ENCODE results near the gene P2RX3. TPM values are rescaled to one million over a fixed set of nuclear protein-coding genes. Genes with fewer than 3 reads are reported as not detected.

P2RX3 gene
- total and polyA plus RNA-seq, 2 of the 8 experiments (the other 6 are each of a cell fraction or from before 2014, with no cell fraction given) = 0.45 to 0.47 TPM

- no peaks in the 10 kb centered on the region for H3K4me1 ChIP-seq (replicated peaks in 1 of 4; ENCODE audit: control insufficient read depth in 3 of 4, insufficient read depth in 4 of 4, low read length in 3 of 4)
- WGBS, 2 experiments (ENCODE audit: extremely low coverage in 1 of 2, insufficient coverage in 1 of 2, insufficient read length in 1 of 2, insufficient replicate concordance in 2 of 2, low coverage in 1 of 2, low lambda C conversion rate in 2 of 2, missing lambda C conversion rate in 1 of 2) = 79% methylated on average over 3 of the region's 3 CpGs; no CpG with 5 or more reads in 1 of the 2 experiments
- no peak for FAIRE-seq
- no peak overlapping the region for H4K8ac ChIP-seq (ENCODE audit: extremely low read depth, insufficient read depth, low read length)
- H3K56ac ChIP-seq (replicated peaks; ENCODE audit: insufficient read length, low read depth, low read length) = no peak overlapping the region
- no peak overlapping the region for H2BK120ac ChIP-seq (replicated peaks; ENCODE audit: low read depth, low read length)
- no peak overlapping the region for H3K14ac ChIP-seq (ENCODE audit: insufficient read length)
- no peak overlapping the region for H3K18ac ChIP-seq (ENCODE audit: extremely low read depth, low read length)
- H4K91ac ChIP-seq (replicated peaks; ENCODE audit: insufficient read length, low read length) = no peak overlapping the region
- H2BK15ac ChIP-seq (ENCODE audit: low read length) = no peak overlapping the region
- POLR2A ChIA-PET (ENCODE audit: partially characterized antibody) = no interaction called here
- H2BK12ac ChIP-seq (ENCODE audit: low read depth, low read length) = no peak overlapping the region
- no peak overlapping the region for H3K4ac ChIP-seq (replicated peaks; ENCODE audit: insufficient read length, low read depth, low read length)
- no peak overlapping the region for H4K5ac ChIP-seq (ENCODE audit: insufficient read length, low read depth, low read length)
- no peak overlapping the region for H3K27ac ChIP-seq (ENCODE audit: low read depth, low read length)
- no peak overlapping the region for H2BK20ac ChIP-seq (ENCODE audit: low read length)
- H3K79me1 ChIP-seq (ENCODE audit: low read depth, low read length) = no peaks in the 10 kb centered on the region; the same call in 1 of the 2 replicates
- H2AK5ac ChIP-seq (ENCODE audit: low read depth, low read length) = no peak overlapping the region
- no peaks in the 10 kb centered on the region for H3K9me3 ChIP-seq (ENCODE audit: insufficient read depth in 2 of 2, low read depth in 1 of 2, low read length in 1 of 2)
- no peaks in the 10 kb centered on the region for H3K79me2 ChIP-seq (ENCODE audit: control insufficient read depth in 1 of 2, insufficient read depth in 2 of 2, low read length in 2 of 2)
- CTCF ChIA-PET (ENCODE audit: partially characterized antibody) = no interaction called here
- no peak overlapping the region for H3K23ac ChIP-seq (ENCODE audit: insufficient read length)
- H3K27me3 ChIP-seq (replicated peaks in 1 of 4; ENCODE audit: control insufficient read depth in 3 of 4, extremely low read depth in 1 of 4, insufficient read depth in 3 of 4, low read length in 3 of 4) = no peaks in the 10 kb centered on the region
- no peak overlapping the region for H3K4me3 ChIP-seq (ENCODE audit: extremely low read depth in 1 of 4, insufficient read depth in 2 of 4, low read depth in 3 of 4, low read length in 4 of 4)
- H4K20me1 ChIP-seq (replicated peaks in 1 of 2; ENCODE audit: control insufficient read depth in 1 of 2, insufficient read depth in 2 of 2, low read length in 2 of 2) = no peaks in the 10 kb centered on the region
- H3K23me2 ChIP-seq (ENCODE audit: low read depth, low read length) = no peaks in the 10 kb centered on the region
- no peak overlapping the region for H3K9ac ChIP-seq (replicated peaks in 1 of 4; ENCODE audit: extremely low read depth in 1 of 4, low read depth in 3 of 4, low read length in 3 of 4)
- H3K4me2 ChIP-seq (ENCODE audit: insufficient read depth in 1 of 2, low read depth in 2 of 2, low read length in 2 of 2) = no peak overlapping the region
- no peaks in the 10 kb centered on the region for H3K36me3 ChIP-seq (ENCODE audit: control insufficient read depth in 2 of 4, insufficient read depth in 4 of 4, low read length in 3 of 4)
- no peak overlapping the region for H2AFZ ChIP-seq (ENCODE audit: low read length)
- H2BK5ac ChIP-seq (ENCODE audit: low read depth, low read length) = no peak overlapping the region
- DNase-seq (ENCODE audit: low read depth in 1 of 2, low spot score in 2 of 2) = no peak
- no peak for TF ChIP-seq CHD7 (IDR thresholded peaks at IDR 0.05; ENCODE audit: insufficient replicate concordance, low read length)
Observed at GRCh38 chr11:57391111-57391510, 53.0 kb downstream of the P2RX3 start.

All from H1 (cell line).